Measurements from ENCODE around the gene ANKLE2. TPM values are rescaled to one million over a fixed set of nuclear protein-coding genes. Genes with fewer than 3 reads are reported as not detected.

Gene ANKLE2
- total and polyA plus RNA-seq, 10 donors, result 25.7 to 86.5 (median 76.2) TPM

DNA sequence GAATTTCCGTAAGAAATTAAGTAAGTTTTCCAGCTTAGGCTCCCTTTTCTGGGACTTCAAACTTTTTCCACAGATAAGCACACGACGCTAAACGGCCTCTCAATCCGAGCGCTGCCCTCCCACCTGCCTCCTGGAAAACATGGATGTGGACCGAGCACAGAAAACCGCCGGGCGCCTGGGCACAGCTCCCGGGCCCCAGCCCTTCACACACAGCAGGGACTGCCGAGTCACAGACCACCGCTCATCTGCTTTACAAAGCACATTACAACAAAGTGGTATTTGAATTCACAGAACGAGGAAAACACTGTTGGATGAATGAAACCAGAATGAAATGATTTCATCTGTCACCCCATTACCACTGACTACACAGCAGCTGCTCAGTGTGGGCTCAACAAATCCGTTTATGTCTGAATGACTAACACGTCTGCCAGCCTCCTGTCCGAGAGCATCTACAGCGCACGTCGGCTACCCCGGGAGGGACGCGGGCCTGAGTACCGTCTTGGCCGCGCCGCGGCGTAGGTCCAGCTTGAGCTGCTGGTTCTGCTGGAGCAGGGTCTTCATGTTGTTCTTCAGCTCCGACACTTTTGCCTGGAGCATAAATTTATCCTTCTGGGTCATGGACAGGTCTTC, 13.1 kb upstream of the ANKLE2 start:
- intact Hi-C loops (cut with DNase I; ENCODE audit: low total_unique reads), result no loop called here
- H3K36me3 ChIP-seq, result peaks cover 3 to 87% (median 70%) of the 10 kb centered on the region in 6 donors
- no peak overlapping the region for H3K27ac ChIP-seq
- no peaks in the 10 kb centered on the region for H3K27me3 ChIP-seq (replicated peaks in 1 of 7)
- no peaks in the 10 kb centered on the region for H3K9me3 ChIP-seq
- 88 to 93% (median 93%) methylated on average over 30 of the region's 30 CpGs for WGBS, 5 donors
- H3K4me1 ChIP-seq, result peaks cover 20 to 38% (median 33%) of the 10 kb centered on the region in 6 donors
- H3K4me3 ChIP-seq, result no peak overlapping the region
- DNase-seq, result no peak
- TF ChIP-seq, protein P1, sequence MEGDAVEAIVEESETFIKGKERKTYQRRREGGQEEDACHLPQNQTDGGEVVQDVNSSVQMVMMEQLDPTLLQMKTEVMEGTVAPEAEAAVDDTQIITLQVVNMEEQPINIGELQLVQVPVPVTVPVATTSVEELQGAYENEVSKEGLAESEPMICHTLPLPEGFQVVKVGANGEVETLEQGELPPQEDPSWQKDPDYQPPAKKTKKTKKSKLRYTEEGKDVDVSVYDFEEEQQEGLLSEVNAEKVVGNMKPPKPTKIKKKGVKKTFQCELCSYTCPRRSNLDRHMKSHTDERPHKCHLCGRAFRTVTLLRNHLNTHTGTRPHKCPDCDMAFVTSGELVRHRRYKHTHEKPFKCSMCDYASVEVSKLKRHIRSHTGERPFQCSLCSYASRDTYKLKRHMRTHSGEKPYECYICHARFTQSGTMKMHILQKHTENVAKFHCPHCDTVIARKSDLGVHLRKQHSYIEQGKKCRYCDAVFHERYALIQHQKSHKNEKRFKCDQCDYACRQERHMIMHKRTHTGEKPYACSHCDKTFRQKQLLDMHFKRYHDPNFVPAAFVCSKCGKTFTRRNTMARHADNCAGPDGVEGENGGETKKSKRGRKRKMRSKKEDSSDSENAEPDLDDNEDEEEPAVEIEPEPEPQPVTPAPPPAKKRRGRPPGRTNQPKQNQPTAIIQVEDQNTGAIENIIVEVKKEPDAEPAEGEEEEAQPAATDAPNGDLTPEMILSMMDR (IDR thresholded peaks at IDR 0.05 in 8 of 11, conservative IDR thresholded peaks at IDR 0.05 in 3 of 11), result no peak
- TF ChIP-seq POLR2AphosphoS5 (IDR thresholded peaks at IDR 0.05) (no peak), POLR2A (IDR thresholded peaks at IDR 0.05) (no peak)

DNA sequence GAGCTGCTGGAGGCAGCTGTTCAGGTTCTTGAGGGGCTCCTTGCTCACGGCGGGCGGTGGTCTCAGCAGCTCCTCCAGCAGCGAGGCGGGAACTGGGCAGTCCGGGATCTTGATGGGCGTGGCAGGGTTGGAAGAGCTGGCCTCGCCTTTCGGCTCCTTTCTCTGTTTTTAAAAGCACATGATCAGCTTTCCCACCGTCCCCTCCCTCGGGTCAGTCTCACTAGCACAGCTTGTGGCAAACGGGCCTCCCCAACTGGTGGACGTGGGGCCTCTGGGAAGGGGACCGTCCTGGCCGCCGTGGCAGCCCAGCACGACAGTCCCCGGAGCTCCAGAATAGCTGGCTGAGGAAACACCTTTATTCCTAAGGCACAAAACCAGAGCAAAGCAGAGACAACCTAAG, 12.5 kb upstream of the ANKLE2 start:
- intact Hi-C loops (cut with DNase I; ENCODE audit: low total_unique reads), result no loop called here
- no peak for TF ChIP-seq POLR2A (IDR thresholded peaks at IDR 0.05)
- peak in 1 of 3 donors; percentile 29 for TF ChIP-seq POLR2AphosphoS5 (IDR thresholded peaks at IDR 0.05)
- 89 to 97% (median 94%) methylated on average over 18 of the region's 18 CpGs for WGBS, 5 donors
- Histone ChIP-seq H3K27me3 (replicated peaks in 1 of 7) (no peaks in the 10 kb centered on the region), H3K36me3 (peaks cover 3 to 81% (median 65%) of the 10 kb centered on the region in 6 donors), H3K27ac (peak overlapping the region in 1 of 8 donors; percentile 6), H3K4me1 (peaks cover 23 to 44% (median 39%) of the 10 kb centered on the region in 6 donors), H3K9me3 (no peaks in the 10 kb centered on the region), H3K4me3 (no peak overlapping the region)
- DNase-seq, result no peak

DNA sequence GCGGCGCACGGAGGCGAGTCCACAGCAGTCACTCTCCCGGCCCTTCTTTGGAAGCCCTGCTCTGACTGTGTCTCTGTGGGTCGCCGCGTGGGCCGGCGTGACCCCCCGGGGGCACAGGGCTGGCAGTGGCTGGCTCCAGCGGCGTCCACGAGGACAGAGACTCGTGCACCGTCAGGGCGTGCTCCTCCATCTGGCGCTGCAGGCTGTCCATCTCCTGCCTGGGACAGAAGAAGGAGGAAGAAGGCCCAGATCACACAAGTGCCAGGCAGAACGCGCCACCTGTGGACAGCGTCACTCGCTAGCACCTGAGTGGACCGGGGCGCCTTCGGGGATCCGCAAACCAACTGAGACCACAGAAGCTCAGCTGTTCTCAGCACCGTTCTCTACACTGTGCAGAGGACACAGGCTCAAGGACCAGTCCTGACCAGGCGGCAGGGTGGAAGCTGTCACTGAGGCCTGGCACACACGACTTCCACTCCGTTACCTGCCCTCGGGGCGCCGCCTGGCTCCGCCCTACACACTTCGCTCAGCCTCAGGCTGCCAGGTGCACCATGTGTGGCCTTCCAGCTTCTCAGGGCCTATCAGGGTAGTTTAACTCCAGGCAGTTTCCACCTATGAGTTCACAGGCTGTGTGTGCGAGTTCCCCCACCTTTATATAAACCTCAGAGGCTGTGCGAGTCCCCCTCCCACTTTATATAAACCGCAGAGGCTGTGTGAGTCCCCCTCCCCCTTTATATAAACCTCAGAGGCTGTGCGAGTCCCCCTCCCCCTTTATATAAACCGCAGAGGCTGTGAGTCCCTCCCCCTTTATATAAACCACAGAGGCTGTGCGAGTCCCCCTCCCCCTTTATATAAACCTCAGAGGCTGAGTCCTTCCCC, 11.7 kb upstream of the ANKLE2 start:
- 85 to 91% (median 88%) methylated on average over 30 to 41 of the region's 41 CpGs for WGBS, 5 donors
- H3K27me3 ChIP-seq (replicated peaks in 1 of 7), result no peaks in the 10 kb centered on the region
- peak overlapping the region in 6 of 8 donors; percentile 36 to 93 (median 85) for H3K27ac ChIP-seq
- intact Hi-C loops (cut with DNase I; ENCODE audit: low total_unique reads), result no loop called here
- no peaks in the 10 kb centered on the region for H3K9me3 ChIP-seq
- DNase-seq, result no peak
- TF ChIP-seq POLR2A (IDR thresholded peaks at IDR 0.05) (no peak), POLR2AphosphoS5 (IDR thresholded peaks at IDR 0.05) (peak in 1 of 3 donors; percentile 22)
- TF ChIP-seq, protein P1 (IDR thresholded peaks at IDR 0.05 in 8 of 11, conservative IDR thresholded peaks at IDR 0.05 in 3 of 11), result no peak
- H3K36me3 ChIP-seq, result peaks cover 3 to 72% (median 58%) of the 10 kb centered on the region in 6 donors
- no peak overlapping the region for H3K4me3 ChIP-seq
- peaks cover 26 to 52% (median 48%) of the 10 kb centered on the region in 6 donors for H3K4me1 ChIP-seq

DNA sequence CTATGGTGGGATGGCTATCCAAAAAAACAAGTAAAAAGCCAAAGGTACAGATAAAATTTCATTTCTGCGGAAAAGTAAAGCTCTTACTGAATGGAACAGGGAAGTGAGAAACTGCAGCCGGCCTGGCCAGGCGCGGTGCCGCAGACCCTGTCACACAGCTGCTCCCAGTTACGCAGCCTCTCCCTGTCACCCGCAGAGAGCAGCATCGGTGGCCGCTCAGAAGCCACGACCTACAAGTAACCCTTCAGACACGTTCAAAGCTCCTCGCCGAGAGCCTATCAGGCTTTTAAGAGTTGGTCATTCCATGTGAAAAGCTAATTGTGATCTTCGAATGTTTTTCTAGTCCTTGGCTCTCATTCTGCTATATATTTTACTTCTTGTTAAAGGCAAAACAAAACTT, 11.0 kb upstream of the ANKLE2 start:
- no peaks in the 10 kb centered on the region for H3K9me3 ChIP-seq
- WGBS, 5 donors, result 61 to 80% (median 65%) methylated on average over 14 of the region's 14 CpGs
- peak; percentile 90 for DNase-seq
- H3K4me1 ChIP-seq, result peaks cover 33 to 60% (median 55%) of the 10 kb centered on the region in 6 donors
- H3K36me3 ChIP-seq, result peaks cover 3 to 65% (median 51%) of the 10 kb centered on the region in 6 donors
- H3K4me3 ChIP-seq, result no peak overlapping the region
- TF ChIP-seq POLR2AphosphoS5 (IDR thresholded peaks at IDR 0.05), result peak; percentile 44 to 71 (median 67)
- TF ChIP-seq POLR2A (IDR thresholded peaks at IDR 0.05), result no peak
- H3K27me3 ChIP-seq (replicated peaks in 1 of 7), result no peaks in the 10 kb centered on the region
- intact Hi-C loops (cut with DNase I; ENCODE audit: low total_unique reads), result no loop called here
- peak overlapping the region in 6 of 8 donors; percentile 69 to 93 (median 85) for H3K27ac ChIP-seq

Data from spleen (tissue), 11 donors.